SK-N-DZ (cell line): Measurements from ENCODE around the gene TMEM63A. TPM values are rescaled to one million over a fixed set of nuclear protein-coding genes. Genes with fewer than 3 reads are reported as not detected.
"Not testable (repeated sequence)": the region's sequence is repeated elsewhere in the genome, so short reads cannot be mapped to it uniquely, and the experiment has no call there.

Experiments
- DNase-seq: peaks from one replicate; pipeline ENCODE4 v3.0.0-alpha.2; 2015; ENCODE audit warnings: low spot score
- polyA plus RNA-seq, 2 experiments: library from polyadenylated mRNA; depleted of rRNA; stranded (reverse); fragments of >200 nt; gene quantifications; 2 replicates each; pipeline ENCODE4 v1.2.3, GENCODE V29; 2014

TMEM63A gene
- 0.13 and 1.2 TPM in 2 replicates for polyA plus RNA-seq (2014; cell fraction: cytosol; rRNA removed)
- 0.49 and 1.0 TPM in 2 replicates for polyA plus RNA-seq (2014; cell fraction: nucleus; rRNA removed)

DNA sequence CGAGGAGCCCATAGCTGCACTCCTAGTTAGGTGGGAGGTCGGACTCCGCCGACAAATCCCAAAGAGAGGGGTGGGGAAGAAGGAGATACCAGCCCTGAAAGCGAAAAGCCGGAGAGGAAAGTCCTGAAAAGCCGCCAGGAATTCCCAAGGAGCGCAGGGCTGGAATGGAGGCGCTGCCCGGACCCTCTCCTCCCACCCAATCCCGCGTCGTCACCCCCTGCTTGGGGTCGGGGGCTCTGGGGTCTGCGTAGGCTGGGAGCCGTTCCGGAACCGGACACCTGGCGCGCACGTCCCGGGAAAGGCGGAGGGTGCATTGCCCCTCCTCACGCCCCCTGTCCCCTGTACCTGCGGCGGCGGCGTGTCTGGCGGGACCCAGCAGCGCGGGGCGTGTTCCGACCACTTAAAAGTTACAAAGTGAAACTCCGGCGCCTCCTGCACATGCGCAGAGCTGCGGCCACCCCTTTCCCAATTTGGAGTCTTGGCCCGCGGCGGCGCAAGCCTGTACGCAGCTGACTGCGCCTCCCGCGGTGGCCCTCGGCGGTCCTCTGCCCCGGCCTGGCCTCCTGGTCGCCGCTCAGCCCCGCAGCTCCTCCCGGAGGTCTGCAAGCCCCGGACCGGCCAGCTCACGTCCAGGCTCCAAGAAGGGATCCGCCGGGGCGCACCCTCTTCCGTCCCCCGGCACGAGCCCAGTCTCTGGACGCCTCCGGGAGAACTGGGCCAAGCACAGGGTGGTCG is at the start of gene TMEM63A:
Gene TMEM63A (minus strand): TSS at position 422 of the 735 bp plus-strand sequence. CDS start 4,800 bp downstream, outside the sequence.
- DNase-seq, result peak; percentile 20

- no peak for DNase-seq
Measured at GRCh38 chr1:225931270-225932136, 49.3 kb upstream of the TMEM63A start.

GRCh38 chr1:225930566-225930965 is 48.4 kb upstream of the TMEM63A start:
- no peak for DNase-seq

DNA sequence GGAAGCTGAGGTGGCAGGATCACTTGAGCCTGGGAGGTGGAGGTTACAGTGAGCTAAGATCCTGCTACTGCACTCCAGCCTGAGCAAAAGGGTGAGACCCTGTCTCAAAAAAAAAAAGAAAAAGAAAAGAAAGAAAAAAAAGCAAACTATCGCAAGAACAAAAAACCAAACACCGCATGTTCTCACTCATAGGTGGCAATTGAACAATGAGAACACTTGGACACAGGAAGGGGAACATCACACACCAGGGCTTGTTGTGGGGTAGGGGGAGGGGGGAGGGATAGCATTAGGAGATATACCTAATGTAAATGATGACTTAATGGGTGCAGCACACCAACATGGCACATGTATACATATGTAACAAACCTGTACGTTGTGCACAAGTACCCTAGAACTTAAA is 47.3 kb upstream of the TMEM63A start:
- DNase-seq, result not testable (repeated sequence)

- DNase-seq, result no peak
Measured at GRCh38 chr1:225928186-225929175, 46.3 kb upstream of the TMEM63A start.

DNA sequence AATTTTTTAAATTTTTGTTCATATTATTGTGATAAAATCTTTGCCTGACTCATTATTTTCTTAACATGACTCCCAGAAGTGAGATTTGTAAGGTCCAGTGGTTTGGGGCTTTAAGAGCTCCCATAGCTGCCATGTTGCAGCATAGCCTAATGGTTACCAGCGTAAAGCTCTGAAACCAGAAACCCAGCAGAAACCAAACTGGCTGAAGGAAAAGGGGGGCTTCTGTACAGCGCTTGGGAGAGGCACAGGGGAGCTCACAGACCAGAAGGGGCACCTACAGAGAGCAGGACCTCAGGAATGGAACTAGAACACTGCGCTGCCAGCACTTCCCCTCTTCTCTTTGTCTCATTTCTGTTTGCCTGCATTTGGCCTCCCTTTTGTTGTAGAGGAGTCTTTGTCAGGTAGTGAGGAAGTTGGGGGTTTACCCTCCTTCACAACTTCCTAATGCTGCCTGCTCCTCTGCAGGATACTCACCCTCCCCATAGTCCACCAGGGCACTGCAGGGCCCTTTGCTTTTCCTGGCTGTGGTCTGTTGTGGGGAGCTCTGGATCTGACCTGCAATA is 44.5 kb upstream of the TMEM63A start:
- DNase-seq, result no peak

DNA sequence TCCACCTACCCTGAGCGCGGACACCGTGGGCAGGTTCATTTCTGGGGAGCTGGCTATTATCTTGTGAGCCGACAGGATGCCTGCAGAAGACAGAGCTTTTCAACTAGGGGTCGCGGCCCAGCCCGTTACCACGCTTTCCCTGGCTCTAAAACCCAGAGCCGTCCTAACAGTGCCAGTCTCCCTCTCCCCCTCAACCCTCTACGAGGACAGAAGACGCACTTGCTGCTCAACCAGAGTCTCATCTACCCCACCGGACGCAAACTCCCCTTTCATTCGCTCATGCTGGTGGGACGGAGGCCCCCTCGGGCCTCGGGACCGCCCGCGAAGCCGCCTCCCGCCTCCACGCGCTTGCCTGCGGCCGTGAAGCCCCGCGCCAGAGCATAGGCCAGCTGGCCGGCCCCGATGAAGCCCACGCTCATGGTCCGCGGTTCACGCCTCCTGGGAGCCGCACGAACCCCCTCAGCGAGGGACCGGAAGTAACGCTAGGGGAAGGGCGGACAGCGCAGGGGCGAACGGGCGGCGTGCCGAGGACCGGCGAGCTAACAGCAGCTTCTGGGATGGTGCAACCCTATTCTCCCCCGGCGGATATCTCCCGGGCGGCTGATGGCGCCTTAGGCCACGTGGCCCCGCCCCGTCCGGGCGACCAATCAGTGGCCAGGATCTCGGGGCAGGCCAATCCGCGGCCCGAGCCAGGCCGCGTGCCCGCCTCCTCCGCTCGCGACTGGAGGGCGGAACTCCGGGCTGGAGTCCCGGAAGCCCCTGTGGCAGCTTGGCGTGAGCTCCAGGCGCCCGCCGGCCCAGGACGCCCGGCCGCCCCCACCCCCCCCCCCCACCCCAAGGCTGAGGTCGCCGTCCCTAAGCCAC is 41.7 kb upstream of the TMEM63A start, which contains the start of gene PYCR2:
Gene PYCR2 (minus strand): TSS at position 559 of the 864 bp plus-strand sequence. CDS start 140 bp downstream, at position 419.
- peak; percentile 94 for DNase-seq

DNA sequence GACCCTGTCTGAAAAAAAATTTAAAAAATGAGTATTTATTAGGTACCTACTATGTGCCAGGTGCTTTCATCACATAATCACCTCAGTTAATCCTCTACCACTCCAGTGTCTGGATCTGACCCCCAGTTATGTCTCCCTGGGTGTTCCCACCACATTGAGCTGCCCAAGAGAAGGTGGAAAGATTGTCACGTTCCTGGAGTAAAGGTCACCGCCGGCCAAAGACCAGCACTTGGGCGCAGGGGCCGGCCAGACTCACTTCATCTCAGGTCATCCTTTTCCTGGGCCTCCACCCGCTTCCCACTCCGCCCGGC is 41.2 kb upstream of the TMEM63A start:
- DNase-seq, result no peak

- DNase-seq, result no peak
Measured at GRCh38 chr1:225921734-225922709, 39.8 kb upstream of the TMEM63A start.

- no peak for DNase-seq
Measured at GRCh38 chr1:225919906-225920305, 37.7 kb upstream of the TMEM63A start.

DNA sequence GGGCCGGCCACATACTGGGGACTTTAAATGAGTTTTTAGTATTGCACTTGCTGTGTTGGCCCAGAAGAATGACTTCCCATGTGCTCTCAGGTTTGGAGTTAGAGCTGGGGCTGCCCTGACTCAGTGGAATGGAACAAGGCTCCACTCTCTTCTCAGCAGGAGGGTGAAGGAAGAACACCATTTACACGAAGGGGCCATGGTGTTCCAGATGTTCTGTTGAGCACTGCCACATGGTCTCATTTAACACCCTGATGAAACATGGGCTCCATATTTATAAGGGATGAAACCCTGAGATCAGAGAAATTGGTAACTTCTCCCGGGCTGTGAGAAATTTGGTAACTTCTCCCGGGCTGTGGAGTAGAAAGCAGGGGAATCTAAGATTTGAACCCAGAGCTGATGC is 36.1 kb upstream of the TMEM63A start:
- no peak for DNase-seq

DNA sequence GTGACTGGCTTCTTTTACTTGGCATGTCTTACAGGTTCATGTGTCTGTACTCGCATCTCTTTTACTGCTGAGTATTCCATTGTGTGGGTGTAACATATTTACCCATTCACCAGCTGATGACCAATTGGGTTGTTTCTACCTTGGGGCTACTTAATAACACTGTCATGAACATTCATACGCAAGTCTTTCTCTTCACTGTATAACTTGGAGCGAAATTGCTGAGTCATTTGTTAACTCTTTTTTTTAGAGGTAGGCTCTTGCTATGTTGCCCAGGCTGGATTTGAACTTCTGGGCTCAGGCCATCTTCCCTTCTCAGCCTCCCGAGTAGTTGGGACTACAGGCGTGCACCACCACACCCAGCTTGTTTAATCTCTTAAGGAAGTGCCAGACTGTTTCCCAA is 35.4 kb upstream of the TMEM63A start:
- DNase-seq, result no peak

- no peak for DNase-seq
Measured at GRCh38 chr1:225917101-225917500, 34.9 kb upstream of the TMEM63A start.

- DNase-seq, result peak; percentile 36
Measured at GRCh38 chr1:225915538-225915991, 33.4 kb upstream of the TMEM63A start.

DNA sequence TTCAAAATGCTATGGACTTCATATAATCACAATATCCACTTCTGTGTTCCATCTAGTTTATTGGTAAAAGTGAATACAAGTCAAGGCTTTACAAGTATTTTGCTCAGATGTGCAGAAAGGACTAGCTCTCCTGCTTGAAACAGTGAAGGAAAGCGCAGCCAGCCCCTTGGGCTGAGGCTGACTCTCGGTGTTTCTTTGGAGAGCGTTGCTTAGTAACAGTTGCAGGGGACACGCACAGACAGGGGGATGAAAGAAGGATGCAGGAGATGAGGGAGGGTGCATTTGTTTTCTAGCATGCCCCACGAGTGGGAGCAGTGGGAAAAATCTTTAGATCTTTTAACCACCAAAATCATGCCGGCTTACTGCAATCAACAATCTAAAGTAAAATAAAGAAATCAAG is 32.8 kb upstream of the TMEM63A start:
- no peak for DNase-seq

DNA sequence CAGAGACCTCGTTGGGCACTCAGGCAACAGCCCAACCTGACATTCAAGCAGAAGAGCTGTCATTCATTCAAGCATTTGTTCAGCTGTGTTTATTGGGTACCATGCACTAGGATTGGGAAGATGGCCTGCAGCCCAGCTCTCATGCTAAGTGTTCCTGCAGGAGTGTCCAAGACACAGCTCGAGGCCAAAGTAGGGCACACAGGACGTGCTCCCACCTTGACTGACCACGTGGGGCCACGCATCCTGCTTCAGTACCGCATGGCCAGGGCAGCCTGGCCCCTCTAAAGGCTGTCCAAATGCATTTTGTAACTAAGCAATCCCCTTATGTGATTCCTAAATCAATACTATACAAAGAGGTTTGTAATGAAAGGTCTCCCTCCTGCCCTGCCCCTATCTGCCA is 32.2 kb upstream of the TMEM63A start:
- no peak for DNase-seq

DNA sequence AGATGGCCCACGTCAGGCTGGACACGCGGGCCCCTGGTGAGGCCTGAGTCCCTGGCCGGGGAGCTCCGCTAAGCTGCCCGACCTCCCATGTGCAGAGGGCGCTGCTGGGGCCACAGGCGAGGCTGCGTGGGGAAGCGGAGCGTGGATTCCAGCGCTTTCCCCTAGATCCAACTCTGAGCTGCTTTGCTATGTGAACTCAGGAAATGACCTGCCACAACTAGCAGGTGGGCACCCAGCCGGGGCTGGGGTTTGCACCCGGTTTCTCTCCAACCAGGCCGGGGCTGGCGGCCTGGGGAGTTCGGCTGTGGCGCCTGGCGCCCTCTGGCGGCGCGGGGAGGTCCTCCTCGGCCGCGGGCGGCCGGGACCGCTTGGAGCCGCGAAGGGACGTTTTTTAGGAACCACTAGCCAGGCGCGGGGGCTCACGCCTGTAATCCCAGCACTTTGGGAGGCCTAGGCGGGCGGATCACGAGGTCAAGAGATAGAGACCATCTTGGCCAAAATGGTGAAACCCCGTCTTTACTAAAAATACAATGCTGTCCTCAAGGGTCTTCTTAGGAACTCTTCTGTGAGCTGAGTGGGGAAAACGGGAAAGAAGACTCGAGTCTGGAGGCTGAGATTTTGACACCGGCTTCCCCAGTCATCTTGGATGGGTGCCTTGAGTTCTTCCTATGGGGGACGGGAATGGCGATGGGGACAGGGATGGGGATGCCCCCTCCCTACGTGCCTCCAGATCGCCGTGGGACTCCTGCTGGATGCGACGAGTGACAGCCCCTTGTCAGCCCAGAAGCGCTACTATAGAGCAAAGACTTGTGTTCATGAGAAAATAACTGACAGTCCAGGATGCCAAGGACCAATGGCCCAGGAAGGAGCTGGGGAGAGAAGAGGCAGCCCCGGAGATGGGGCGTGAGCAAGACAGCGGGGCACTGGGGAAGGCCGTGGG is 29.3 kb upstream of the TMEM63A start:
- DNase-seq, result no peak

DNA sequence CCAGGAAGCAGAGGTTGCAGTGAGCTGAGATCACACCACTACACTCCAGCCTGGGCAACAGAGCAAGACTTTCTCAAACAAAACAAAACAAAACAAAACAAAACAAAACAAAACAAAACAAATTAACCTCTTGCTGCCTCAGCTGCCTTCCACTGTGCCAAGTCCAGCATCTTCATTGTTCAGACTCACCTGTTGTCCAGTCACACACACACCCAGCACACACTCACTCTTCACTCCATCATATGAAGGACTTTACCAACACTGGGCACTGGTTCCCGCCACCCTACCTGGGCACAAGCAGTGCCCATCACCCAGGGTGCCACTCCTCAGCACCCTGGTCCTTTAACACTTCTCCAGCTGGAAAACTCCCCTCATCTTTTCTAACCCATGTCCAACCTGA is 27.3 kb upstream of the TMEM63A start:
- DNase-seq, result no peak
